Anterior cingulate cortex (tissue), 58 donors: ENCODE measurements around the gene LHX3.

ENCODE experiments used
- DNase-seq, 58 donors: peaks; one replicate each; lab custom pipeline; 2025; lab: John Stamatoyannopoulos, UW

Gene LHX3

GRCh38 chr9:136197084-136197875, 7.6 kb downstream of the LHX3 start:
- no peak for DNase-seq

GRCh38 chr9:136196404-136197083, 8.4 kb downstream of the LHX3 start:
- no peak for DNase-seq

GRCh38 chr9:136194540-136194939, 10.4 kb downstream of the LHX3 start:
- no peak for DNase-seq

GRCh38 chr9:136193891-136194279, 11.0 kb downstream of the LHX3 start:
- no peak for DNase-seq

- DNase-seq: no peak
Measured at GRCh38 chr9:136193127-136193890, 11.6 kb downstream of the LHX3 start.

- no peak for DNase-seq
Measured at GRCh38 chr9:136192289-136193126, 12.4 kb downstream of the LHX3 start.

- no peak for DNase-seq
Measured at GRCh38 chr9:136191960-136192286, 13.0 kb downstream of the LHX3 start.

- DNase-seq: no peak
Measured at GRCh38 chr9:136191099-136191959, 13.6 kb downstream of the LHX3 start.

- no peak for DNase-seq
Measured at GRCh38 chr9:136190656-136191055, 14.3 kb downstream of the LHX3 start.

GRCh38 chr9:136190237-136190601, 14.7 kb downstream of the LHX3 start:
- no peak for DNase-seq

GRCh38 chr9:136189394-136190236, 15.3 kb downstream of the LHX3 start:
- no peak for DNase-seq

- no peak for DNase-seq
Measured at GRCh38 chr9:136187683-136188586, 17.0 kb downstream of the LHX3 start.

GRCh38 chr9:136187197-136187596, 17.7 kb downstream of the LHX3 start:
- no peak for DNase-seq

GRCh38 chr9:136186386-136186785, 18.5 kb downstream of the LHX3 start:
- DNase-seq: no peak

GRCh38 chr9:136185596-136186366, 19.1 kb downstream of the LHX3 start:
- DNase-seq: no peak

GRCh38 chr9:136185066-136185465, 19.9 kb downstream of the LHX3 start:
- DNase-seq: no peak
